Measurements from ENCODE around the gene MTMR3. TPM values are rescaled to one million over a fixed set of nuclear protein-coding genes. Genes with fewer than 3 reads are reported as not detected.

MTMR3 gene
- total and polyA plus RNA-seq, 2 of the 8 experiments (the other 6 are each of a cell fraction or from before 2014, with no cell fraction given), result 16.9 to 18.5 TPM

DNA sequence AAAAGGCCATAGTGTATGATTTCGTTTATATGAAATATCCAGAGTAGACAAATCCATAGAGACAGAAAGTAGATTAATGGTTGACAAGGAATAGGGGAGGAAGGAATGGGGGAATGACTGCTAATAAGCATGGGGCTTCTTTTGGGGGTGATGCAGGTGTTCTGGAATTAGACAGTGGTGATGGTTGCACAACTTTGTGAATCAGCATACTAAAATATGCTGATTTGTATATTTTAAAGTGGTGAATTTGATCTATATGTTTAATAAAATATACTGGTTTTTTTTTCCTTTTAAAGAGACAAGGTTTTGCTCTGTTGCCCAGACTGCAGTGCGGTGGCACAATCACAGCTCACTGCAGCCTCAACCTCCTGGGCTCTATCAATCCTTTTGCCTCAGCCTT, 190.8 kb downstream of the MTMR3 start:
- POLR2A ChIA-PET (ENCODE audit: partially characterized antibody), result no interaction called here
- H3K27ac ChIP-seq (ENCODE audit: low read depth, low read length), result no peak overlapping the region
- TF ChIP-seq GTF2F1 (IDR thresholded peaks at IDR 0.05; ENCODE audit: borderline replicate concordance, low read depth, low read length), result no peak
- TF ChIP-seq, protein P1, sequence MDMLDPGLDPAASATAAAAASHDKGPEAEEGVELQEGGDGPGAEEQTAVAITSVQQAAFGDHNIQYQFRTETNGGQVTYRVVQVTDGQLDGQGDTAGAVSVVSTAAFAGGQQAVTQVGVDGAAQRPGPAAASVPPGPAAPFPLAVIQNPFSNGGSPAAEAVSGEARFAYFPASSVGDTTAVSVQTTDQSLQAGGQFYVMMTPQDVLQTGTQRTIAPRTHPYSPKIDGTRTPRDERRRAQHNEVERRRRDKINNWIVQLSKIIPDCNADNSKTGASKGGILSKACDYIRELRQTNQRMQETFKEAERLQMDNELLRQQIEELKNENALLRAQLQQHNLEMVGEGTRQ (IDR thresholded peaks at IDR 0.05; ENCODE audit: low read length), result no peak
- no peak for TF ChIP-seq FOSL1 (IDR thresholded peaks at IDR 0.05; ENCODE audit: insufficient read depth, low read depth, low read length)
- TF ChIP-seq BACH1 (IDR thresholded peaks at IDR 0.05; ENCODE audit: low read length), result no peak
- no peak for TF ChIP-seq PHF8 (conservative IDR thresholded peaks at IDR 0.05; ENCODE audit: low read depth, low read length)
- TF ChIP-seq, protein P2, sequence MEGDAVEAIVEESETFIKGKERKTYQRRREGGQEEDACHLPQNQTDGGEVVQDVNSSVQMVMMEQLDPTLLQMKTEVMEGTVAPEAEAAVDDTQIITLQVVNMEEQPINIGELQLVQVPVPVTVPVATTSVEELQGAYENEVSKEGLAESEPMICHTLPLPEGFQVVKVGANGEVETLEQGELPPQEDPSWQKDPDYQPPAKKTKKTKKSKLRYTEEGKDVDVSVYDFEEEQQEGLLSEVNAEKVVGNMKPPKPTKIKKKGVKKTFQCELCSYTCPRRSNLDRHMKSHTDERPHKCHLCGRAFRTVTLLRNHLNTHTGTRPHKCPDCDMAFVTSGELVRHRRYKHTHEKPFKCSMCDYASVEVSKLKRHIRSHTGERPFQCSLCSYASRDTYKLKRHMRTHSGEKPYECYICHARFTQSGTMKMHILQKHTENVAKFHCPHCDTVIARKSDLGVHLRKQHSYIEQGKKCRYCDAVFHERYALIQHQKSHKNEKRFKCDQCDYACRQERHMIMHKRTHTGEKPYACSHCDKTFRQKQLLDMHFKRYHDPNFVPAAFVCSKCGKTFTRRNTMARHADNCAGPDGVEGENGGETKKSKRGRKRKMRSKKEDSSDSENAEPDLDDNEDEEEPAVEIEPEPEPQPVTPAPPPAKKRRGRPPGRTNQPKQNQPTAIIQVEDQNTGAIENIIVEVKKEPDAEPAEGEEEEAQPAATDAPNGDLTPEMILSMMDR (IDR thresholded peaks at IDR 0.05; ENCODE audit: control extremely low read depth in 1 of 3, insufficient read depth in 1 of 3, low read depth in 1 of 3, low read length in 3 of 3), result no peak
- TF ChIP-seq SIX5 (IDR thresholded peaks at IDR 0.05; ENCODE audit: low read depth, low read length), result no peak
- TF ChIP-seq SIRT6 (IDR thresholded peaks at IDR 0.05; ENCODE audit: low read length), result no peak
- no peak for TF ChIP-seq RXRA (IDR thresholded peaks at IDR 0.05; ENCODE audit: insufficient read depth, low read depth, low read length)
- TF ChIP-seq CEBPB (IDR thresholded peaks at IDR 0.05; ENCODE audit: low read depth, low read length), result no peak
- TF ChIP-seq TBP (IDR thresholded peaks at IDR 0.05; ENCODE audit: low read depth, low read length), result no peak
- no peak for TF ChIP-seq TEAD4 (IDR thresholded peaks at IDR 0.05; ENCODE audit: low read depth, low read length)

More for the DNA sequence above, 190.8 kb downstream of the MTMR3 start:
- Histone ChIP-seq H3K4me3 (ENCODE audit: extremely low read depth in 1 of 4, insufficient read depth in 2 of 4, low read depth in 3 of 4, low read length in 4 of 4) (no peak overlapping the region), H2BK20ac (ENCODE audit: low read length) (no peak overlapping the region), H3K56ac (replicated peaks; ENCODE audit: insufficient read length, low read depth, low read length) (no peak overlapping the region), H3K79me1 (ENCODE audit: low read depth, low read length) (no peaks in the 10 kb centered on the region), H3K23ac (ENCODE audit: insufficient read length) (no peak overlapping the region), H2BK120ac (replicated peaks; ENCODE audit: low read depth, low read length) (no peak overlapping the region), H3K36me3 (ENCODE audit: control insufficient read depth in 2 of 4, insufficient read depth in 4 of 4, low read length in 3 of 4) (no peaks in the 10 kb centered on the region), H3K4me1 (replicated peaks in 1 of 4; ENCODE audit: control insufficient read depth in 3 of 4, insufficient read depth in 4 of 4, low read length in 3 of 4) (no peaks in the 10 kb centered on the region), H2AFZ (ENCODE audit: low read length) (no peak overlapping the region), H4K20me1 (replicated peaks in 1 of 2; ENCODE audit: control insufficient read depth in 1 of 2, insufficient read depth in 2 of 2, low read length in 2 of 2) (no peaks in the 10 kb centered on the region), H3K4ac (replicated peaks; ENCODE audit: insufficient read length, low read depth, low read length) (no peak overlapping the region), H3K18ac (ENCODE audit: extremely low read depth, low read length) (no peak overlapping the region), H3K9ac (replicated peaks in 1 of 4; ENCODE audit: extremely low read depth in 1 of 4, low read depth in 3 of 4, low read length in 3 of 4) (no peak overlapping the region), H2BK12ac (ENCODE audit: low read depth, low read length) (no peak overlapping the region), H4K8ac (ENCODE audit: extremely low read depth, insufficient read depth, low read length) (no peak overlapping the region), H3K23me2 (ENCODE audit: low read depth, low read length) (no peaks in the 10 kb centered on the region), H3K9me3 (ENCODE audit: insufficient read depth in 2 of 2, low read depth in 1 of 2, low read length in 1 of 2) (no peaks in the 10 kb centered on the region), H3K79me2 (ENCODE audit: control insufficient read depth in 1 of 2, insufficient read depth in 2 of 2, low read length in 2 of 2) (no peaks in the 10 kb centered on the region), H2BK15ac (ENCODE audit: low read length) (no peak overlapping the region), H2BK5ac (ENCODE audit: low read depth, low read length) (no peak overlapping the region), H3K14ac (ENCODE audit: insufficient read length) (no peak overlapping the region), H3K4me2 (ENCODE audit: insufficient read depth in 1 of 2, low read depth in 2 of 2, low read length in 2 of 2) (no peak overlapping the region), H4K91ac (replicated peaks; ENCODE audit: insufficient read length, low read length) (no peak overlapping the region), H2AK5ac (ENCODE audit: low read depth, low read length) (no peak overlapping the region), H4K5ac (ENCODE audit: insufficient read length, low read depth, low read length) (no peak overlapping the region), H3K27me3 (replicated peaks in 1 of 4; ENCODE audit: control insufficient read depth in 3 of 4, extremely low read depth in 1 of 4, insufficient read depth in 3 of 4, low read length in 3 of 4) (no peaks in the 10 kb centered on the region; a peak in 1 of 7 replicates)
- CTCF ChIA-PET (ENCODE audit: partially characterized antibody), result no interaction called here
- WGBS, 2 experiments (ENCODE audit: extremely low coverage in 1 of 2, insufficient coverage in 1 of 2, insufficient read length in 1 of 2, insufficient replicate concordance in 2 of 2, low coverage in 1 of 2, low lambda C conversion rate in 2 of 2, missing lambda C conversion rate in 1 of 2), result 83% methylated on average over 2 of the region's 2 CpGs; no CpG with 5 or more reads in 1 of the 2 experiments
- no peak for FAIRE-seq
- no peak for DNase-seq (ENCODE audit: low read depth in 1 of 2, low spot score in 2 of 2)
